ENCODE data around the gene WDR33.

Gene WDR33

DNA sequence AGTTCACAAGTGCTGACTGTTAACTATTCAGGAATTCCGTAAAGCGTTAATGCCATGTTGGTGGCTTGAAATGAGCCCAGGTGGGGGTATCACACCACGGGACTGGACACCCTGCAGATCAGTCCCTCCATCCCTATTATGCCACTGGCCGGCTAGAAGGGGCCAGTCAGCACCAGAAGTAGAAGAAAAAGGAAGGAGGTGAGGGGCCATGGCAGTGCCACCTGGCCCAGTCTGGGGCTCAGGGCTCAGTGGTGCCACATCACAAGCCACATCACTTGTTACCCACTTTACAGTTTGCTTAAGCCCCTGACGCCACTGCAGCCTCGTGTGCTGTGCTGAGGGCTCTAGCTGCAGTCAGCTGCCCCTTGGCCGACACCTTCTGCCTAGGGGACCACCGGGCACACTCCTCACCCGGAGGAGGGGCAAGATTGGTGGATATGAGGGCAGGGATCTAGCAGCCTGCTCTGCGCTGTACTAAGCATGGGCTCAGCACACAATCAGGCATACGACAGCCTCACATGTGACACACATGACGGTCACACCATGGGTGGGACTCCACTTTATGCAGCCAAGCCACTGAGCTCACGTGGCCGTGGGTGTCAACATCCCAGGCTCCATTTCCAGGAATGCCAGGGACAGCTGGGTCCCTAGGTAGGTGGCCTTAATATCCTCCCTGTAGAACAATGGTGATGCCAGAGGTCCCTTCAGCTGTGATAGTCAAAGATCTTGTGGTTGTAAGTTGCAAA, 139.2 kb downstream of the WDR33 start:
- DNase-seq (ENCODE audit: low read depth) = no peak

DNA sequence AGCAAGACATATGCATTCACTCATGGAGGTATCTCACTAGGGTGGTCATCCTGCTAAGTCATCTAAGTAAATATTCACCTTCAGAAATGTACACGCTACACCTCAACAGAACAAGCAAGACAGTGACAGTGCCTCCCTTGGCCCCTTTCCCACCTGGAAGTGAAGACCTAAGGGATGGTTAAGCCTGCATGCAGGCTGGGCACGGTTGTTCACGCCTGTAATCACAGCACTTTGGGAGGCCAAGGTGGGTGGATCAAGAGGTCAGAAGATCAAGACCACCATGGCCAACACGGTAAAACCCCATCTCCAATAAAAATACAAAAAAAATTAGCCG, 140.0 kb downstream of the WDR33 start:
- no peak for DNase-seq (ENCODE audit: low read depth)

DNA sequence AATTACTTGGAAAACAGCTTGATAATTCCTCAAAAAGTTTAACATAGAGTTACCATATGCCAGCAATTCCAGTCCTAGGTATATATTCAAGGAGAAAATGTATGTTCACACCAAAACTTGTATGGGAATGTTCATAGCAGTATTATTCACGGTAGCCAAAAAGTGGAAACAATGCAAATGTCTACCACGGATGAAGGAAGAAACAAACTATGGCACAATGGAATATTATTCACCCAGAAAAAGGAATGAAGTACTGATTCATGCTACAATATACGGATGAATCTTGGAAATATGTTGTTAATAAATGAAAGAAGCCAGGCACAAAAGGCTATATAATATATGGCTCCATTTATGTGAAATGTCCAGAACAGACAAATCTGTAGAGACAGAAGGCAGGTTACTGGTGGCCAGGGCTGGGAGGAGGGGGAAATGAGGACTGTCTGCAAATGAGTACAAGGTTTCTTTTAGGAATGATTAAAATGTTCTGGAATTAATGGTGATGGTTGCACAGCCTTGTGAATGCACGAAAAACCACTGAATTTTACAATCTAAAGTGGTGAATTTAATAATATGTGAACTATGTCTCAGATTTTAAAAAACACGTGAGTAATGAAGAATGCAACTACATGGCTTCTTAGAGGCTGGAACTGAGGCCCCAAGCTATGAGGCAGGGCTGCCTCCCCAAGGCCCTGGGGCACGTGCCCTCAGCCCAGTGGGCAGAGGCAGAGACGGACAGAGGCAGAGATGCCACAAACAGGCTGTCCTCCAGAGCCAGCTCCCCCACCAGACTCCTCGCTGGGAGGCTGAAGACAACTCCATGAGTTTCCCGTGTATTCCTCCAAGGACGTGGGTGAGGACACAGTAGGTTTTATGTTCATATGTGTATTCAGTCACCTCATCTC, 140.7 kb downstream of the WDR33 start:
- DNase-seq (ENCODE audit: low read depth) = no peak

DNA sequence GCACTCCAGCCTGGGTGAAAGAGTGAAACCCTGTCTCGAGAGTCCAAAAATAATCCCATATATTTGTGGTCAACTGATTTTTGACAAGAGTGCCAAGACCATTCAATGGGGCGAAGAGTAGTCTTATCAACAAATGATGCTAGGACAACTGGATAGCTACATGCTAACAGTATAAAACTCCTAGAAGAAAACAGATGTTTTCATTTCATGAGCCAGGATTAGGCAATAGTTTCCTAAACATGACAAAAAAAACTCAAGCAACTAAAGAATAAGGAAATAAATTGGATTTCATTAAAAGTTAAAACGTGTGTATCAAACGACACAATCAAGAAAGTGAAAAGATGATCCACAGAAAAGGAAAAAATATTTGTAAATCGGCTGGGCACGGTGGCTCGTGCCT, 141.9 kb downstream of the WDR33 start:
- no peak for DNase-seq (ENCODE audit: low read depth)

DNA sequence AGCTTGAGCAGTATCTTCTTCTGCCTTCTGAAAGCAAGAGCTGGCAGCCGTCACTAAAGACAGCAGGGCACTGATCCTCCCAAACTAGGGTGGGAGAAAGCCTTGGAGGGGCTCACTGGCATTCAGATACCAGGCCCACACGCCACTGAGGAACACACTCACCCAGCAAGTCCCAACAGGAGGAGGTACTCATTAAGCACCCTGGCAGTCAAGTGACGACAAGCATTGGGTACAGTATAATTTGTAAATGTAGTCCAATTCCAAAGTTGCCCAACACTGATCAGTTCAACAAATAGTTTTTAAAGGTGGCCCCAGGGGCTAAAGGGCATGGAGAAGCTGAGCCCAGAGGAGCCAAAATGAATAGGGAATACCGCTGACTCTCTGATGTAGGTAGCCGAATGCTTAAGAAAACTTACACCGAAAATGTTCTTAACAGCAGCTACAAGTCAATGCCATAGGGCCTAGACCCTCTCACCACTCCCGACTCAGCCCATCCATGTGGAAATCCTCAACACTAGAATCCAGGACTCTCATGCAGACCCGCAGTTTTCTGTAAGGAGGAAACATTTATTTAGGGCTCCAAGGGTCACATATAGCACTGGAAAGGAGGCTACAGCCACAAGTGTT, 145.6 kb downstream of the WDR33 start:
- no peak for DNase-seq (ENCODE audit: low read depth)

DNA sequence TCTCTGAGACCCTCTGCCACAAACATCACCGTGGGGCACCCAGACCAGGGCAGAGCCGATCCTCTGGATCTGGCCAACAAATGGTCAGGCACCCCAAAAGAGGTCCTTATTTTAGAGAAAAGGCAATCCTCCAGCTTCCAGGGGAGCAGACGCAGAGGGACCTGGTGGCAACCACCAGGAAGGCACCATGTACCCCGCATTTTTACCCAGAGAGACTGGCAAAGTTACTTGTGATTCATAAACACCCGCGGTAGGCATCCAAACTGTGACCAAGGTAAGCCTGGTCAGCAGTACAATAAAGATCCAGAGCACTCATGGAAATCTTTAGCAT, 146.1 kb downstream of the WDR33 start:
- no peak for DNase-seq (ENCODE audit: low read depth)

DNA sequence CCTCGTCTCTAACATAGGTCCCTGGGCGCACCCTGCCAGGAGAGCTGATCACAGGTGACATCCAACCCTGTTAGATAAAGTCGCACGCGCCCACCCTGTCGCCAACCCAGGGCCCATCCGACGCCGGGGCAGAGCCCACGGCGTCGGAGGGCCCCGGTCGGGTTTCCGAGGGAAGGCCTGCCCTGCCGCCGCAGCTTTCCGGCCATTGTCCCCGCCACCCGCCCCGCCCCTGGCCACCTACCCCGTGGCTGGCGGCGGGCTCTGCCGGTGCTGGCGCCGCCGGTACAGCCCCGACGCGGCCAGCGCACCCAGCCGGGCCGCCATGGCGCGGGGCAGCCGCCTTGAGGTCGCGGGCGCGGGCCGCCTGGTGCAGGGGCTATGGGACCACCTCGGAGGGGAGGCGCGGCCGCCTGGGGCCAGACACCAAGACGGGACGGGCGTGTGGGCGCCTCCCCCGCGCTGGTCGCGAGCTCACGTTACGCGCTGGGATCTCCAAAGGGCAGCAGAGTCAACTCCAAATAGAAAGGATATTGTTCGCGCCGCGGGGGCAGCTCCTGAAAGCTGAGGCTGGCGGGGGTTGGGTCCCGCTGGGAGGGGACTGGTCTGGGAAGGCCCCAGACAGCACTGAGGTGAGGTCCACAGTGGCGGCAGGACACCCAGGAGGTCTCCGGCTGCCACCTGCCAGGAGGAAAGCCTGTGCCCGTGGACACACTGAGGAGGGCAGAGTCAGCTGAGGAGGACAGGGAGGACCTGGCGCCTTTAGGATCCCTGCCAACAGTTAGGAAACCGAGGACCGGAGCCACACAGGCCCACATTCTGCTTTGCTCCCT, 146.7 kb downstream of the WDR33 start:
- DNase-seq (ENCODE audit: low read depth) = no peak

DNA sequence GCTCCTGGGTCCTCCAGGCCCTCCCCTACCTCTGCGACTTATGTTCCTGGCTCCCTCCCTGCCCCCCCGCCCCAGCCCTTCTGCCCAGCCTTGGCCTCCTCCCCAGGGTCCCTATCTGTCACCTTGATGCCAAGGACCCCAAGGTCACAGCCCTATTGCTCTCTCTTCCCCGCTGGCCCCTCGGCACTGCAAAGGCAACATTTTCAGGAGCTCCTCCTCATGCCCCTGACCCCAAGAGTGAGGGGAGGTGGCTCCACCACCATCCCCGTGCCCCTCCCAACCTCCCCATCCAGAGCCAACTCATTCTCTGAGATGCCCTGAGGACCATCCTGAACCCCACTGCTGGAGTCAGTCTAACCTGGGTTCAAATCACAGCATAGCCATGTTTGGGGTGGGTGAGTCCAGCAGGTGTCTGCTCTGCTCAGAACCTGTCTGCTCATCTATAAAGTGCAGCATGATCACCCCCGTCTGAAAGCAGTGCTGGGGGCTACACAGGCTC, 147.4 kb downstream of the WDR33 start:
- DNase-seq (ENCODE audit: low read depth) = no peak

DNA sequence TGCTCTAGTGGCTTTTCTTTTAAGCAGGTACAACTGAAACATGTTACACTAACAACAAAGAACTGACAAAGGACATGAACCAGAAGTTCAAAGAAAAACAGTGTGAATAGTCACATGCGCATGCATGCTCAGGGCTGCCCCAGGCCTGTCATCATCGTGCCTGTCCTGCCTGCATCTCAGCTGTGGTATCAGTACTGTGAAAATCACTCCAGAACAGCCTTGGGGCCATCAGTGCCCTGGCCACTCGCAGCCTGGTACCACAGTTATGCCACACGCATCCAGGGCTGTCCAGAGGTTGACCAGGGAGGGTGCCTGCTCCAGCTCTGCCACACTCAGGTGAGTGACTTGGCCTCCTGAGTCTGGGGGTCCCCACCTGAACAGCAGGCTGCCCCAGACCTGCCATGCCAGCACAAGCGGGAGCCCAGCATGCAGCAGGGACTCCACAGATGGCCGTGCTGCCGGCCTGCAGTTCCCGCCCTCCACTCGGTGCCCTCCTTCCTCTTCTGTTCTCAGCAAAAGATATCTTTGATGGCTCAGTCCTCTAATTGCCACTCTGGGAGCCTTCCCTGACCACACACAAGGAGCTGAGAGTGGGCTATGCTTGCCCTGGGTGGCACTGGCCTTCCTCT, 147.9 kb downstream of the WDR33 start:
- no peak for DNase-seq (ENCODE audit: low read depth)

DNA sequence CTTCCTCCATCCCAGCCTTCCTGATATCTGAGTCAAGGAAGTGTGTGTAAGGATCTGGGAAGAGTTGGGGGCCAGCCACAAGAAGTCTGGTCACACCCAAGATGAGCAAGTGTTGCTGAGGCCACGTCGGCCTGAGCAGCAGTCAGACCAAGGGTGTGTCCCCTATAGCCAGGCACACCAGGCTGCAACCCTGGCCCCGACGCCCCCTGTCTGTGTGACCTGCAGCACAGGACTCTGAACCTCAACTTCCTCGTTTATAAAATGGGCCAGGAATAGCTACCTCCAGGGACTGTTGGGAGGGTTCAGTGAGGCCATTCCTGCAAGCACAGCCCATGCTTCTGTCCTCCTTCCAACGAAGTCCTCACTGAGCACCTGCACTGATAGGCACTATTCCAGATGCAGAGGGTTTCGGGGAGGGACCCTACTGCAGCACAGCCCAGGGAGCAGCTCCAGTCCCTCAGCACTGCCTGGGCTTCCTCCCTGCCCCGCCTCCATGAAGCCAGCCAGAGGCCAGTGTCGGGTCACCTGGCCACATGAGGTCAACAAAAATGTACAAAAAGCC, 148.9 kb downstream of the WDR33 start:
- no peak for DNase-seq (ENCODE audit: low read depth)

DNA sequence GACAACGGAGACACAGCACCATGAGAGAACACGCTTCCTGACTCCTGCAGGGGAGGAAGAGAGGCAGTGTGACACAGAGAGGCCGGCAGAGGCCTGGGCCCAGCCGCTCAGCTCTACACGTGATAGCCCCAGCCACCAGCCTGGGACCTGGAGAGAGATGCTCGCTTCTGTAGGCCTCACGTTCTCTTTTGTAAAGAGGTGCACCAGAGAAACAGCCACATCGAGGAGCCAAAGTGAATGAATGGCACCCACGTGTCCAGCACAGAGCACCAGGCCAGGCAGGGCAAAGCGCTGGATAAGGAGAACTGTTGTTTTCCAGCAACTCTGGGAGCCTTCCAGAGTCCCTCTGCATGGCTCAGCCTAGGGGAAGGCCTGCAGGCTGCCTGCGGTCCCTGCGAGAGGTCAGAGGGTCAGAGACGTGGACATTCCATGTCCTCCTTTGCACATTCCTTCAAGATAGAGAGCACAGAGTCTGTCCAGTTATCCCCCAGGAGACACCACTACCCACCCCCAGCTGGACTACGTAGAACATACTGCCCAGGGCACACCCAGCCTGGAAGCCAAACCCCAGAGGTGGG, 149.8 kb downstream of the WDR33 start:
- DNase-seq (ENCODE audit: low read depth) = no peak

DNA sequence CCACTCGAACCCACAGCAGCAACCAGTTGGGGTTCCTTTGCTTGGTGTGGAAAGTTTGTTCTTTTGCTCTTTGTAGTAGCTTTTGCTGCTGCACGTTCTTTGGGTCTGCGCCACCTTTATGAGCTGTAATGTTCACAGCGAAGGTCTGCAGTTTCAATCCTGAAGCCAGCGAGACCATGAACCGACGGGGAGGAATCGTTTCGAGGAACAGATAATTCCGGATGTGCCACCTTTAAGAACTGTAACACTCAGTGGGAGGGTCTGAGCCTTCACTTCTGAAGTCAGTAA, 150.7 kb downstream of the WDR33 start:
- DNase-seq (ENCODE audit: low read depth) = no peak

DNA sequence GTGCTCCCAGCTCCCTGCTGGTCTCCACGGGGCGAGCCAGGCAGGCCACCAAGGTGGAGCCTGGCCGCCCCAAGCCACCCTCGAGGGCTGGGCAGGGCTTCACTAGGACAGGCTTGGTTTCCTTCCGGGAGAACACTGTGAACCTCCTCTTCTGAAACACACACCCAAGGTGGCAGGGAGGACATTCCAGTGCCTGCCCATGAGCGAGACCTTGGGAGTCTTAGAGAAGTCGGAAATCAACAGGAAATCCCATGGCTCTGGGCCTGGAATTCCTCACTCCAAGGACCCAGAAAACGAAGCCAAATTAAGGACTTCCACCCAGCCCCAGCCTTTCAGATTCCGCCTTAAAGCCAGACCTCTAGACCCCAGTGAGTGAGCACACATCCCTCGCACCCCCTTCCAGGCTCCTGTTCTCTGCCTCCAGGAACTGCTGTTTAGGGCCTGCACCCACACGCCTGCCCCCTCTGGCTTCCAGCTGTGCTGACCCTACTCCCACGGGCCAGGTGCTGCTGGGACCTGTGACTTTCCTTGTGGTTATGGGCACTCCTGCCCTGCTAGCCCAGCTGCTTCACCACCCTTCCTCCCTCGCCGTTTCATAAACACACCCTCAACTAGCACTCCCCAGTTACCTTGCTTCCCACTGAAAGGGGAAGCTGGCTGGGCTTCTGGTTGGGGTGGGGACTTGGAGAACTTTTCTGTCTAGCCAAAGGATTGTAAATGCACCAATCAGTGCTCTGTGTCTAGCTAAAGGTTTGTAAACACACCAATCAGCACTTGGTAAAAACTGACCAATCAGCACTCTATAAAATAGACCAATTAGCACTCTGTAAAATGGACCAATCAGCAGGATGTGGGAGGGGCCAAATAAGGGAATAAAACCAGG, 151.3 kb downstream of the WDR33 start:
- no peak for DNase-seq (ENCODE audit: low read depth)

DNA sequence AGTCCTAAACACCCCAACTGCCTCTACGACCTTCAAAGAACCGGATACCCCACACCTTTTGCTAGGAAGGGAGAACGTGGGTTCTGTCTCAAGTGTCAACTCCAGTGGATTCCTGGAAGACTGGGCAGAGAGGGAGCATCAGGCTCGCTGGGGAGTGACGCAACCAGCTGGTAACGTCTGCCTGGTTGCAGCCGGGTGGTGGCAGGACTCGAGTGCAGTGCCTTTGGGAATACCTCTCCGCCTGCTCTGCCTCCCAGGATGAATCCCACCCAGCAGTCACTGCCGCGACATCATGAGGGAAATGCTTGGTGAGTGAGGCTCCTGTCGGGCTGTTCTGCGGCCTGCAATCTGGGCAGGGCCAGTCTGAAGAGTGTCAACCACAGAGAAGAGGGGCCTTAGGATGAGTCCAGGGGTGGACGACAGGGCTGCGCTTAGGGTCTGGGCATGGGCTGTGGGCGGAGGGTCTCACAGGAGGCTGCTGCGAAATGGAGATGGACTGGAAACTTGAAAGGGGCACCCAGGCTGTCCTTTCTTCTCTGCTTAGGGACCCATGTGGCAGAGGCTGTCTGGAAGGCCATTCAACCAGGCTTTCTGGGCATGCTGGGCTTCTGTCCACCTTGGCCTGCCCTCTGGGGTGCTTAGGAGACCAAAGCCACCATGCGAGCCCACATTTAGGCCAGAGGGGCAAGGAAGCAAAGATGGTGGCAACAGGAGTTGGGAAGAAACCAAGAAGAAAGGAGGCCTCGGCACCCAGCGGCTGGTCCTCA, 152.1 kb downstream of the WDR33 start:
- DNase-seq (ENCODE audit: low read depth) = no peak

DNA sequence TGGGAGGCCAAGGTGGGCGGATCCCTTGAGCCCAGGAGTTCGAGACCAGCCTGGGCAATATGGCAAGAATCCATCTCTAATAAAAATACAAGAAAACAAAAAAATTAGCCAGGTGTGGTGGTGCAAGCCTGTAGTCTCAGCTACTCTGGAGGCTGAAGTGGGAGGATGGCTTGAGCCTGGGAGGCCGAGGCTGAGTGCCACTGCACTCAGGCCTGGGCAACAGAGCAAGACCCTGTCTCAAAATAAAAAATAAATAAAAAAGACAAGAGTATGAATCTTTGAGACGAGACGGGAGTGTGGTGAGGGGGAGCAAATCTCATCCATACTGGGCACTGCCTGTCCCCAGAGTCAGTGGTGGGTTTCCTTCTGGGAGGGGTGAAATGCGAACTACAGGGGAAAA, 152.8 kb downstream of the WDR33 start:
- DNase-seq (ENCODE audit: low read depth) = no peak

DNA sequence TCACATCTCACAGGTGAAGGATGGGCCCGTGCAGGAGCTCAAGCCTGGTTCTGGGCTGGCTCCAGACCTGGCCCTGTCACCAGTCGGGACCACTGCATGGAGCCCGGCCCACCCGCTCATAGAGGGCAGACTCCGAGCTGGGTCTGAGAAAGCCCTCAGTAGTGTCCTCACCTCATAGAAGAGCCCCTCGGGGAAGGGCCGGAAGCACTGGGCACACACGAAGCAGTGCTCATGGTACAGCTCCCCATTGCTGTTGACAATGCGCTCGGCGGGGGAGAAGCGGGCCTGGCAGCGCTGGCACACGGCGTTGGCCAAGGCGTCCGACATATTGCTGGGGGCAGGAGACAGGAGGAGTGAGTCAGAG, 153.8 kb downstream of the WDR33 start:
- no peak for DNase-seq (ENCODE audit: low read depth)

DNA sequence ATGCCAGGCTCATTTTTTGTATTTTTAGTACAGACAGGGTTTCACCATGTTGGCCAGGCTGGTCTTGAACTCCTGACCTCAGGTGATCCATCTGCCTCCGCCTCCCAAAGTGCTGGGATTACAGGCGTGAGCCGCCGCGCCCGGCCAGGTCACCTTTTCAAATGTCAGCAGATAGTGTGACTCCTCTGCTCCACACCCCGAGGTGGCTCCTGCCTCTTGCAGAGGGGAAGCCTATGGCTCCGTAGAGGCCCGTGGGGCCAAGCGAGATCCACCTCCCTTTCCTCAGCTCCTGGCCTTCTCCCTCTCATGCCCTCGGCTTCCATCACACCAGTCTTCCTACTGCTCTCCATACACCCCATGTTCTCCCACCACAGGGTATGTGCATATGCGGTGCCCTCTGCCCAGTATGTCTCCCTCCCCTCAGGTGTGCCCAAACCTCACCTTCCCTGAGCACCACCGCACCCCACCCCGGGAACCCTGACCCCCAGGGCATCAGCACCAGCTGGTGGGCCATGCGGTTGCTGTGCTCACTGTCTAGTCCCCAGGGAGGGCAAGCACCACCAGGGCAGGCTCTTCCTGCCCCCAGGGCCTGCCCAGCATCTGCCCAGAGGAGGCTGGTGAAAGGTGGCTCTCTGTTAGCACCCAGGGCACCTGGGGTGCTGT, 154.3 kb downstream of the WDR33 start:
- DNase-seq (ENCODE audit: low read depth) = no peak

DNA sequence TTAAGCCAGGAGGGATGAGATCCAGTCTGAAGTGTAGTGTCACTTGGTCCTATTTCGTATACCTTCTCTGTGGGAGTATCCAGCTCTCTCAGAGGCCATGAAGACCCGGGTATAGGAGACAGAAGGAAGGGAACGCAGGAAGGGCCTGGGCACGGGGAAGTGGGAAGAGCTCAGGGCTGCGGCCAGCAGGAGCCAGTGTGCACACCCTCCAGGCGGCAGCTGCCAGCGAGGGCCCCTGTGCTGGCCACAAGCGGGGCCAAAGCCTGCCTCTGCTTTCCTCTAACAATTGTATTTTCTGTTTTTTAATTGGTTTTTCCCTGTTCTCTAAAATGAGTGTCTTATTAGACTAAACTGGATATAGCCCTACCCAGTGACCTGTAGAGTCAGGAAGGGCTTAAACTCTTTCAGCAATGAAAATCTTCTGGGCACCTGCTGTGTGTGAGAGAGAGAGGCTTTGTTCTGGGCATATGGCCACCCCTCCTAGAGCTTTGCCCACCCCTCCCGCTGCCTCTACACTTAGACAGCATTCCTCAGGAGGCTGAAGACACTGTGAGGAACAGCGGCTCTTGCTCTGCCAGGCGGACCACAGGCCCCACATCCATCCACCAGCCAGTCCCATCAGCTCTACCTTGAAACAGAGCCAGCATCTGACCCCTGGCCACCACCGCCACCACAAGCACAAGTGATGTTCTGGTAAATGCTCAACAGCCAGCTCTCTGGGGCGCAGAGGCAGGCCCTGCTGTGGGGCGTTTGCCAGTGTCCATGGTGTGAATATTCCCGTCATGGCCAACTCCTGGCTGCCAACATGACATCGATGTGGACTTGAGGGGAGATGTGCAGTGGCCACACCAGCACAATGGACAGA, 155.5 kb downstream of the WDR33 start:
- DNase-seq (ENCODE audit: low read depth) = no peak
